NCI-H1092 (cell line): ENCODE measurements around the gene IL32.

Experiments
- DNase-seq: peaks from one replicate; lab custom pipeline; 2025; lab: John Stamatoyannopoulos, UW

Gene IL32

DNA sequence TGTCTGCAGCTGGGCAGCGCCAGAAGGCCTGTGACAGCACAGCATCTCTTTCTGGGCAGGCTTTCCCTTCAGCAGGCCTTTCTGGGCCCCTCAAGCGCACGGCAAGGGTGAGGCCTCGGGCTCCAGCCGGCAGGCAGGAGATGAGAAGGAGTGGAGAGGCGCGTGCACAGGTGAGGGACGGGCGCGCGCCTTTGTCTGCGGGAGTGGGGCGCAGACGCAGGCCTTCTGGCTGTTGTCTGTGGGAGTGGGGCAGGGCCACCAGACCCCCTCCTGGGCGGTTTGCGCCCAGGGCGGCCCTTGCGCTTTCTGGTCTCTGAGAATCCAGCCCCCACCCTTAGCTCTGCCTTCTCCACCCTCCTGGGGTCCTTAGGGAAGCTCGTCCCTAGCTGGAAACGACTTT lies 53.4 kb downstream of the IL32 start:
- no peak for DNase-seq
